ENCODE measurements around the gene RSAD2.

DNA sequence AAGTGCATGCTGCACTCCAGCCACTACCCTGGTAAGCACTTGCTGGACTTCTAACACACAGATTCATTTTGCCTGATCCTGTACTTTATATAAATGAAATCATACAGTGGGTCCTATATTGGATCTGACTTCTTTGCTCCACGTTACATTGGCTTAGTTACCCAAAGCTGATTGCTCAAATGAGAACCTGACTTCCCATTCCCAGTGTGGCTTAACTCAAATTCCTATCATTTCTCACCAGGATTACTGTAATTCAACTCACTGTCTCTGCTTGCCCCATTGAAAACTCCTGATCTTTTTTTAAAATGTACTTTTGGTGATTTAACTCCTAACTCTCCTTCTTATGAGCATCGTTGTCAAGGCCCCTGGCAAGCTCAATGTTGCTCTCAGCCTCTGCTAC is 1.4 kb downstream of the RSAD2 start:
- TF ChIP-seq, protein P1, sequence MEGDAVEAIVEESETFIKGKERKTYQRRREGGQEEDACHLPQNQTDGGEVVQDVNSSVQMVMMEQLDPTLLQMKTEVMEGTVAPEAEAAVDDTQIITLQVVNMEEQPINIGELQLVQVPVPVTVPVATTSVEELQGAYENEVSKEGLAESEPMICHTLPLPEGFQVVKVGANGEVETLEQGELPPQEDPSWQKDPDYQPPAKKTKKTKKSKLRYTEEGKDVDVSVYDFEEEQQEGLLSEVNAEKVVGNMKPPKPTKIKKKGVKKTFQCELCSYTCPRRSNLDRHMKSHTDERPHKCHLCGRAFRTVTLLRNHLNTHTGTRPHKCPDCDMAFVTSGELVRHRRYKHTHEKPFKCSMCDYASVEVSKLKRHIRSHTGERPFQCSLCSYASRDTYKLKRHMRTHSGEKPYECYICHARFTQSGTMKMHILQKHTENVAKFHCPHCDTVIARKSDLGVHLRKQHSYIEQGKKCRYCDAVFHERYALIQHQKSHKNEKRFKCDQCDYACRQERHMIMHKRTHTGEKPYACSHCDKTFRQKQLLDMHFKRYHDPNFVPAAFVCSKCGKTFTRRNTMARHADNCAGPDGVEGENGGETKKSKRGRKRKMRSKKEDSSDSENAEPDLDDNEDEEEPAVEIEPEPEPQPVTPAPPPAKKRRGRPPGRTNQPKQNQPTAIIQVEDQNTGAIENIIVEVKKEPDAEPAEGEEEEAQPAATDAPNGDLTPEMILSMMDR (IDR thresholded peaks at IDR 0.05; ENCODE audit: low read length): no peak
- no peak for TF ChIP-seq EZH2phosphoT487 (IDR thresholded peaks at IDR 0.05; ENCODE audit: low read length)
- TF ChIP-seq EZH2 (optimal IDR thresholded peaks at IDR 0.05; ENCODE audit: low read depth, low read length): no peak

All from MM.1S (cell line).